CD4-positive, alpha-beta T cell treated with Interleukin-4 for 4 hours (primary cell): ENCODE measurements around the gene MGA.
"Not testable (repeated sequence)": the region's sequence is repeated elsewhere in the genome, so short reads cannot be mapped to it uniquely, and the experiment has no call there.

Source experiments
- DNase-seq: peaks from one replicate; pipeline ENCODE4 v3.0.0-alpha.2; 2020

The MGA gene

GRCh38 chr15:41727143-41727542, 66.9 kb downstream of the MGA start:
- no peak for DNase-seq

GRCh38 chr15:41728061-41728460, 67.9 kb downstream of the MGA start:
- not testable (repeated sequence) for DNase-seq

DNA sequence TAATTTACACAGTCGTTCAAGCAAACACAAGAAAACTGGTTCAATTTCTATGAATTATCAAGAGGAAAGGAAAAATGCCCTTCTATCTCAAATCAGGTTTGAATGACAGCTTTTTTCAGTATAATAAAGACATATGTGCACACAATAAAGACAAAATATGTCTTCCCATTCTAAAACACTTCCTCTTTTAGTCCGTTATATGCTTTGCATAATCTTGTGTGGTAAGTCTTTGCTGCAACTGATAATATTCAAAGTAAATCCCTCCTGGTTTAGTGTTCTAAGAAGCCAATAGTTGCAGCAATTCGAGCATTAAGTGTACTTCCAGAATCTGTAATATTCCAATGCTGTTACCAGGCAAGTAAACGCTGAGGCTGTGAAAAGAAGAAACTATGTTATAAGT, 70.3 kb downstream of the MGA start:
- no peak for DNase-seq

DNA sequence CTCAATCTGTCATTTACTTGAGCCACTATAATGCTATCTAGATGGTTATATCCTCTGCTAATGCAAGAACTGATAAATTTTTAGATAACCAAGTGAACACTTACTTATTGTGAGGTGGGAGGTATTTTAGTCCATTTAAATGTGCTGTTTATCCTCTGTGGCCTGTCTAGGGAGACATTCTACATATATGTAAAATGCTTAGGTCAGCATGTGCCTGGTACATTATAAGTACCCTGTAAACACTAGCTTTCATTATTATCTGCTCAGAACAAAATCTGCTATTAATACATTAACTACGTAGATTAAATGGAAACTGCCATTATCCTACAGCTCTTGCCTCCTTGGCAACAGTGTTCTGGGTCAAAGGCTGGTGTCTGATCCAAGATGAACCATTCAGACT, 72.3 kb downstream of the MGA start:
- DNase-seq, result no peak

DNA sequence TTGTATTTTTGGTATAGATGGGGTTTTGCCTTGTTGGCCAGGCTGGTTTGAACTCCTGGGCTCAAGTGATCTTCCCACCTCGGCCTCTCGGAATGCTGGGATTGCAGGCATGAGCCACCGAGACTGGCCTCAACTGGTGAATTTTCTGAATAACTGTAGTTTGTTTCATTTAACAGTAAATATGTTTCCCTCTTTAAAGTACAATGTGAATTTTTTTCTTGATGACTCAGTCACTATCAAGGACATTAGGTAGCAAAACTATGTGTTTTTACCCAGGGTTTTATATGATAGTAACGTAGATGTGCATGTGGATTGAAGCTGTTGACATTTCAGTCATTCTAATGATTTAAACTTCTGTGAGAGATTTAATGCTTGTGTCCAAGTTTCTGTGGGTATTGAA, 73.9 kb downstream of the MGA start:
- DNase-seq, result no peak

DNA sequence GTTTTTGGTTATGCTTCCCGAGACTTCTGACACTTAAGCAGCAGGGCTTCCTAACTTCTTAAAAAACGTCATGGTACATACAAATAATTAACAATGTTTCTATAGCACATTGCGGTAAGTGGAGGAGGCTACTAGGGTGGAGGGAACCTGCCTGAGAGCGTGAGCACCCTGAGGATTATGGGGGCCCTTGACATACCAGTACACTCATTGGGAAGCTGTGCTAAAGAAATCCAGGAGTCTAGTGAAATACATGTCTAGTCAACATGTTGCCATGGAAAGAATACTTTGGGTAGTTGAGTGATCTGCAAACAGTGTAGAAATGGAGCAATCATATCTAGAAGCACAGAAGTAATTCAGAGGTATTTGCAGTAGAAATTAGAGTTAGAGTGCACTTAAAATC, 74.8 kb downstream of the MGA start:
- DNase-seq, result no peak

GRCh38 chr15:41735492-41735891, 75.3 kb downstream of the MGA start:
- not testable (repeated sequence) for DNase-seq

DNA sequence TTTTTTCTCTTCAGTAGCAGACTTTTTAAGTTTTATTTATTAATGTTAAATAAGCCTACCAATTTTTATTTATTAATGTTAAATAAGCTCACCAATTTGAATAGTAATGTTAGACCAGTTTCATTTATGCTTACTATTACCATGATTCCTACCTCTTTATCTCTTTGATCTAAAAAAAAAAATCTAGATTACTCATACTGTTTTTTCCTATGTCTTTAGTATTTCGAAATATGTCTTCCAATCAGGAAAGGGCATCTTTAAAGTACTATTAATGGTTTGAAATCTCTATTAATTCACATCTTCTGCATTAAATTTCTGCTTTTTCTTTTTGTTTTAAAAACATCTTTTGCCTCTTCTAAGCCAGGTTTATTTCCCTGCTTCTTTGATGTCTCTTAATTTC, 86.6 kb downstream of the MGA start:
- DNase-seq, result no peak

DNA sequence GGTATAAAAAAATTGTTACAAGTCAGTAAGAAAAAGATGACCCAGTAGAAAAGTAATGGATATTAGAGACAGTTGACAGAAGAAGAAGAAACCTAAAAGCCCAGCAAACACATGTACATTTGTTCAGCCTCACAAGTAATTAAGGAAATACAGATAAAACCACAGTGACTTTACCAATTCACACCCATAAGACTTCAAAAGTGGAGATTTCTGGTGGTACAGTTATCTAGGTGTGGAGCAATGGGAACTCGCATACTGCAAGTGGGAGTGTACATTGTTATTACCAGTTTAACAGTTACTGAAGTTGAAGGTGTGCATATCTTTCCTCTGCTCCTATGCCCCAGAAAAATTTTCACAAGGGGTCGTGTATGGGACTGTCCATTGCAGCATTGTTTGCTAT, 96.0 kb downstream of the MGA start:
- no peak for DNase-seq

GRCh38 chr15:41772720-41773331, 112.6 kb downstream of the MGA start:
- peak; percentile 78 for DNase-seq

- no peak for DNase-seq
Measured at GRCh38 chr15:41773332-41773728, 113.1 kb downstream of the MGA start.

GRCh38 chr15:41773729-41774061, 113.5 kb downstream of the MGA start:
- DNase-seq, result no peak

- DNase-seq, result peak; percentile 97
Measured at GRCh38 chr15:41774062-41774881, 114.1 kb downstream of the MGA start, which contains the start of gene MAPKBP1. TSS of gene MAPKBP1 (plus strand) at chr15:41774484. CDS start at chr15:41775276, 792 bp downstream.

DNA sequence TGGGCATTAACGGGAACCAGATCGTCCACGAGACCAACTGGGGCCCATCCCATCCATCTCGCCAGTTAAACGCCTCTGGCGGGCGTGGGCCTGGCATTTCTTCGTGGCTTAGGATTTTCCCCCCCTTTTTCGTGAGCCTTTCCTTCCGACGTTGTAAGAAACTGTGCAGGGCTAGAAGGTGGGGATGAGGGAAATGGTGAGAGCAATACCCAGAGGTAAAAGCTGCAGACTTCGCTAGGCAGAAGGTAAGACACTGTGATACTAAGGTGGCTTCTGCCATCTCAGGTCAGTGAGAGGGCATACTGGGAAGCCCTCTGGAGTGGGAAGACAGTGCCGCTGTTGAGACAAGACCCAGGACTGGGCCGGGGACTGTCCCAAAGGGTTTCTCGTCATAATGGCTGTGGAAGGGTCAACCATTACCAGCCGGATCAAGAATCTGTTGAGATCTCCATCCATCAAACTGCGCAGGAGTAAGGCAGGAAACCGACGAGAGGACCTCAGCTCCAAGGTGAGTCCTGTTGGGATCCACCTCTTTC, 114.7 kb downstream of the MGA start:
- DNase-seq, result no peak

DNA sequence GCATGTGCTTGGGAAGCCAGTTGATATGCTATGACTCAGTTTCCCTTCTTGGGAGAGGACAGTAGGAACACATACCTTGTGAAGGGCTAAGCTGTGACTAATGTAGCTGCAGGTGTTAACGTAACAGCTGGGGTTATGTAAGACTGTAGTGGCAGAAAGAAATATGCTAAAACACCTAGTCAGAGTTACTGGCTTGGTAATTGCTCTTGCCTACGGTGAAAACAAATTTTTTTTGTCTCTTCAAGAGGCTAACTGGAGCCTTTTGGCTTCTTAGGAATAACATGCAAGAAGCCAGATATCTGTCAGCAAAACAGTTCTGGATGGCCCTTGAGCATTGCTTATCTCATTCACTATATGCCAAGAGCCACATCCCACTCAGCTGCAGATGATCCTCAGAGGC, 115.4 kb downstream of the MGA start:
- no peak for DNase-seq

DNA sequence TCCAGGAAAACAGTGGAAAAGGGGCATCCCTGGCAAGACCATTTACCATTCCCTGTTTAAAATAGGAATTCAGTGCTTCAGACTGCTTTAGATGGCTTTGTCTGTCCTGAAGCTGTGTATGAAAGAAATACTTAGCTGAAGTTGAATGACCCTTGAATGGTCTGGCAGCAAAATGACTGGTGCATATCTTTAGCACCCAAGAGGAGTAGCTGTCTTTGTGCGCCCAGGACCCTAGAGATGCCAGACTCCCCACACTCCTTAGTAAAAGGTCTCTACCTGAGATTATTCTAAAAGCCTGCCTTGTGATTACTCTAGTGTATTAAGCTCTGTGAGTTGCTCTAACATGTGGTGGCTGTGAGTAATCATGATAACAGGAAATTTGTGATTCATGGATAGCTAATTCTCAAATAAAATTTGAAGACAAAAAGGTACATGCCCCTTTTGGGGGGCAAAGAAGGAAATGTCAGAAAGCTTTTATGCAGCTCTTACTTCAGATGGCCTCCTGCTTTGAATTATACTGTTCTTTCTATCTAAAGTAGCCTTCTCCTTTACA, 117.3 kb downstream of the MGA start:
- no peak for DNase-seq

DNA sequence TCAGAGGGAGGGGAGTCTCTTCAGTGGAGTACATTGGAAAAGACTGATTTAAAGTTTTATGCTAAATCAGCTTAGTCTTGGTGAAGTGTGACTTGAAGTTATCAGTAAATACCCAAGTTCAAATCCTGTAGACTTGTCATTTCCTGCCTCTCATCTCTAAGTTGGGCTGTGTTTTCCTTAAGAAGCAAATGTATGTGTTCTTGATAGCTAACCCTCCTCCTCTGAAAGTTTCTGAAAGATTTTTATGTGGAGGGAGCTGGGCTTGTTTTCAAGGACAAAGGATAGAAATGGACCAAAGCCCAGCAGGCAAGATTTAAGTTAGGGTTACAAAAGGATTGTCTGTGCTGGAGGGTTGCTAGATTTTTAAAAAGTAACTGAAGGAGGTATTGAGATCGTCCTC, 118.3 kb downstream of the MGA start:
- DNase-seq, result no peak

- no peak for DNase-seq
Measured at GRCh38 chr15:41779662-41780157, 119.5 kb downstream of the MGA start.

GRCh38 chr15:41780266-41780665, 120.1 kb downstream of the MGA start:
- no peak for DNase-seq

DNA sequence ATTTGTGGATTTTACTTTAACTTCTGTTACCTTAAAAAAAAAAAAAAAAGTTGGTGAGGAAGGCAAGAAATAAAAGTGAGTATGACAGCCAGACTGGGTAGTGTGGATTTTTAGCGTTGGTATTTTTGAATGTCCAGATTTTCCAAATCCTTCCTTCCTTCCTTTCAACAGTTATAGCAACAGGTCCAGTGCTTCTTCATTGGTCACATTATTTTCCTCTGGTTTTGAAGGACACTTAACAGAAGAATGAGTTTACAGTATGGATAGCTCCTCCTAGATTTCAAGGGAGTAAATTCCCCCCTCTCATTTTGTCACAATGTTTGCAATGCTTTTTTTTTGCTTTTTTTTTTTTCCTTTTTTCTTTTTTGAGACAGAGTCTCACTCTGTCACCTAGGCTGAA, 120.5 kb downstream of the MGA start:
- DNase-seq, result no peak

DNA sequence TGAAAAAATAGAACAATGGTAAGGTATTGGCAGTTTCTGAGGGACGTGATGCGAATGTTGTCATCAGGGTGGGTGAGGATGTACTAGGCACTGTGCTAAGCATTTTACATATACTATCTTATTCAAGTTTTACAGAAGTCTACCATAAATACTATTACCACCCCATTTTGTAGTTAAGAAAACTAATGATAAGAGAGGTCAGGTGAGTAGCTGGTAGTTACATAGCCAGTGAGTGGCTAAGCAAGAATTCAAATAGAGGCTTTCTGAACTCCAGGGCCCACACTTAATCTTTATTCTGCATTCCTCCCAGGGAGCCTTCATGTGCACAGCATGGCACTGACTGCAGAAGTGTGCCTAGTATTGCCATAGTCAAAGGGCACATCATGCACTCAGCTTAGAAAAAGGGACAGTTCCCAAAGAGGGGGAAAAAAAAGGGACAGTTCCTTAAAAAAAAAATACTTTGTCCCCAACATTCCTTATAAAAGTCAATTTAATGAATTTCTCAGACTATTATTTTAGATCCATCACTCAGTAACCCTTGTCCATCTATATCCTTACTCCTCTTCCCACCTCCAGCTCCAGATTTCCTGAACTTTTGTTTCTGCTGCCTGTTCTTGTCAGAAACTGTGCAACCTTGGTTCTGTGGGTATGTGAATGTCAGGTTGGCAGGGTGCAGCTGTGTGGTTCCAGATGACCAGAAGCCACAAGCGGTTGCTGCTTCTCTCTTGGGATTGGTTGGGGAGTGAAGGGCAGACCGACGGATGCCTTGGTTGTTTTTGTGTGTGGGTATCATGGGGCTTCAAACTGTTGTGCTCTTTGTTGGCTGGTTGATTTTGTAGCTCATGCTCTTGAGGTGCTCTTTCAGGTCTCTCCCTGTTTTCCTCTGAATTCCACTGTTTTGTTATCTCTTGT, 122.4 kb downstream of the MGA start:
- no peak for DNase-seq

DNA sequence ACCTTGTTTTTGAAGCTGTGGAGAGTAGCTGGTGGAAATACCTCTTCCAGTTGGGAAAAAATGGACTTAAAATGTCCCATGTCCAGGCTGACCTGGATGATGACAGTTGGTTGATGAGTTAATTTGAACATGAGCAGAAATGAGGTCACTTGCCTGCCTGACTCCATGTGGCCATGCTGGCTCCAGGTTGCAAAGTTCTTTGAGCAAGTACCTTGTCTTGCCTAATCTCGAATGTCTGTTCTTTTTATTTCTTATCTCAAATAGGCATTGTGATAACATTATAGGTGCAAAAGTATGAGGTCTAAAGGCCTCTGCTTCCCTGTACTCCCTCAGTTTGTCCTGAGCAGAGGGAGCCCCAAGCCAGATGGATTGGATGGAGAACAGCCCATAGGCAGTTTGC, 123.1 kb downstream of the MGA start:
- DNase-seq, result no peak

GRCh38 chr15:41788262-41788661, 128.1 kb downstream of the MGA start:
- DNase-seq, result no peak
